Retina (tissue), 1 donor: ENCODE results near the gene NTF3.

Experiments used
- DNase-seq: peaks from one replicate; pipeline ENCODE4 v3.0.0-alpha.2; 2016

NTF3 gene

GRCh38 chr12:5433081-5433844, 1.4 kb downstream of the NTF3 start:
- DNase-seq: peak; percentile 81

GRCh38 chr12:5433845-5434646, 2.1 kb downstream of the NTF3 start:
- DNase-seq: no peak

GRCh38 chr12:5434647-5435560, 3.0 kb downstream of the NTF3 start:
- DNase-seq: no peak

GRCh38 chr12:5437182-5437583, 5.3 kb downstream of the NTF3 start:
- DNase-seq: no peak

GRCh38 chr12:5437589-5437988, 5.7 kb downstream of the NTF3 start:
- DNase-seq: no peak

GRCh38 chr12:5438671-5439200, 6.8 kb downstream of the NTF3 start:
- no peak for DNase-seq

GRCh38 chr12:5439371-5439771, 7.5 kb downstream of the NTF3 start:
- DNase-seq: no peak

- DNase-seq: no peak
Observed at GRCh38 chr12:5439788-5440300, 7.9 kb downstream of the NTF3 start.

- DNase-seq: no peak
Observed at GRCh38 chr12:5440978-5441377, 9.1 kb downstream of the NTF3 start.

GRCh38 chr12:5441497-5442236, 9.8 kb downstream of the NTF3 start:
- no peak for DNase-seq

GRCh38 chr12:5442251-5443006, 10.5 kb downstream of the NTF3 start:
- DNase-seq: peak; percentile 71

GRCh38 chr12:5444520-5444919, 12.6 kb downstream of the NTF3 start:
- no peak for DNase-seq

GRCh38 chr12:5447320-5447719, 15.4 kb downstream of the NTF3 start:
- DNase-seq: no peak

GRCh38 chr12:5451251-5451650, 19.3 kb downstream of the NTF3 start:
- no peak for DNase-seq

GRCh38 chr12:5452569-5452968, 20.7 kb downstream of the NTF3 start:
- DNase-seq: no peak

- no peak for DNase-seq
Observed at GRCh38 chr12:5453466-5453865, 21.6 kb downstream of the NTF3 start.

- no peak for DNase-seq
Observed at GRCh38 chr12:5455045-5455444, 23.1 kb downstream of the NTF3 start.

GRCh38 chr12:5456030-5456429, 24.1 kb downstream of the NTF3 start:
- DNase-seq: no peak

GRCh38 chr12:5456906-5457305, 25.0 kb downstream of the NTF3 start:
- no peak for DNase-seq

- DNase-seq: no peak
Observed at GRCh38 chr12:5458229-5459050, 26.5 kb downstream of the NTF3 start.
